HG03575 (cell line): Measurements from ENCODE around the gene TXK.

Source experiments
- ATAC-seq: cut with Tn5 transposase; IDR thresholded peaks from one replicate; pipeline ENCODE4 v1.9.1; 2021; ENCODE audit not compliant: unreplicated experiment, insufficient number of reproducible peaks, low FRiP score; ENCODE audit errors: extremely low read depth

Gene TXK

DNA sequence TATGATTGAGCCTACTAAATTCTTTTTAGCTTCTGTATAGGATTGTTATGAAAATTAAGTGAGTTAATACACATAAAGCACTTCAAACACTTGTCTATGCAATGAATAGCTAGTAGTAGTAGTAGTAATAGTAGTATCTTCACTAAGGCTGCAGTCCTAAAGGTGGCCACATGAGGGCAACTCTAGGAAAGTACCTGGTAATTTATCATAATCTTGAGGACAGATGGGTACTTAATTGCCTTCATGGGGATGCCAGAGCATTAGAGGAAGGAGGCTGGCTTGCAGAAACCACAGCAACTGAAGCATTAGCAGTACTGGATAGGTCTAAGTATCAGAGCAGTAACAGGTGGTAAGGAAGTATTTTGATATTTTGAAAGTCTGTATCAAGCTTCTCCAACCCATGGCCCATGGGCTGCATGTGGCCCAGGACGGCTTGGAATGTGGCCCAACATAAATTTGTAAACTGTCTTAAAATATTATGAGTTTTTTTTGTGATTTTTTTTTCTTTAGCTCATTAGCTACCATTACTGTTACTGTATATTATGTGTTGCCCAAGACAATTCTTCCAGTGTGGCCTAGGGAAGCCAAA, 100.1 kb downstream of the TXK start:
- ATAC-seq = no peak

DNA sequence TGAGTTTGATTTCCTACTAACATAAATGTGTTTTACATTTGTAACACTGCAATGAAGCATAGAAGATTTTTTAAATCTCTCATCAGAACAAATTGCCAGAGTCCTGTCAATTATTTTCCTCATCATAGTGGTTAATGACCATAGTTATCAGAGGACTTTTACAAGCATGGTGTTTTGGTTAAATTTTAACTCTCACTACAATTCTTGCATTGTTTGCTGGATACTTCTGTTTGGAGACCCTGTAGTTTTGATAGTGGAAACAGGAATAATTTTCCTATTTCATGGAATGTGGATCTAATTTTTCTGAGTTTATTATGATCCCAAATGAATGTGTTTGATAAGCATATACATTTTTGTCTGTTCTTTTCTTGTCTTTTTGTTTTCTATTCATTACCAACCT, 100.6 kb downstream of the TXK start:
- no peak for ATAC-seq

DNA sequence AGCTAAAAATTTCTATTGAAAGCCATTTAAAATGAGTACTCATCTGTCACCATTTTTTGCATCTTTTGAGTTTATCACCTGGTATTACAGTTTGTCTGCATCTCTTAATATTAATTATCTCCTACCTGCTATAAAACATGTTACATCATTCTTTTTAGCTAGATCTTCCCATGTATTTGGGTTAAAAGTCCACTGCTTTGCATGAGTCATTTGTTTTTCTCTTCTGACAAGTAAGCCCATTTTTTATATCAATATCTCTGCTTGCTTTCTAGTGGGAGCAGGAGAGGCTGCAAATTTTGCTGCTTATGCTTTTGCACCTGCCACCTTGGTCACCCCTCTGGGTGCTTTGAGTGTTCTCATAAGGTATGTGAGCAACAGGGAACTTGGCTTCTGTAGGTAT, 101.3 kb downstream of the TXK start:
- no peak for ATAC-seq

DNA sequence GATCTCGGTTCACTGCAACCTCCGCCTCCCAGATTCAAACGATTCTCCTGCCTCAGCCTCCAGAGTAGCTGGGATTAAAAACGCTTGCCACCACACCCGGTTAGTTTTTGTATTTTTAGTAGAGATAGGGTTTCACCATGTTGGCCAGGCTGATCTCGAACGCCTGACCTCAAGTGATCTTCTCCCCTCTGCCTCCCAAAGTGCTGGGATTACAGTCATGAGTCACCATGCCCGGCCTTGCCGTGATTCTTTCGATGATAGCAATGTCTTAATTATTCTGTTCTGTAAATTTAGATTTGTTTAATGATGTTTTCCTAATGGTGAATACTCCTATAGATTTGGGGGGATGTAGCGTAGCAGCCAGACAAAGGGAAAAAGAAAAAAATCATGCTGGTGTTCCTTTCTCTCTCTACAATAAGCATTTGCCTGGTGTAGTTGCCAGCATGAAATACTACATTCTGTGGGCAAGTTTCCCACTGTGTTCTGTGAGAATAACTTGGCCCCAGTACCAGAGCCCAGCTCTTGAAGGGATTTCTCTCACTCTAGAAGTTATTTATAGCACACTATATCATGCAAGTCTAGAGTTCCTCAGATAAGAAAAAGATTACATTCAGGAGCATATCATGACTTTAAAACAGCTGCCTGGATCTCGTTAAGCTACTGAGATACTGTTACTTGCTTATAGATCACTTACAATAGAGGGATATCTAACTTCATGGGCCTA, 102.1 kb downstream of the TXK start:
- ATAC-seq = no peak

DNA sequence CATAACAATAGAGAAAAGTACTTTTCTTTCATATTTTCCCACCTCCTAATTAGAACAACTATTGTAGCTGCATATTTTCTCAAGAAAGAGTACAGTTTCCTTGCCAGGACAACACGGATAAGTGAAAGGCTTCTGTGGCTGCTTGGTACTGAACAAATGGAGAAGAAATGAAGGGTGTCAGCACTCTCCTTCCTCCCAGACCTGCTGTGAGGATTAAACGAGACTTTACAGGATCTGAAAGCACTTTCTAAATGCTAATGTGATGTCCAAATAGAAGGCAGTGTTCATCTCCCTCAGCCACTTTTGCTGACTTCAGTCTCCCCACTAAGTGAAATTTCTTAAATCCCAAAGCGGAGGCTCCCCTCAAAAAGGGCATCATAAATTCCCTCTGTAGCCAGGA, 103.6 kb downstream of the TXK start:
- ATAC-seq = no peak

DNA sequence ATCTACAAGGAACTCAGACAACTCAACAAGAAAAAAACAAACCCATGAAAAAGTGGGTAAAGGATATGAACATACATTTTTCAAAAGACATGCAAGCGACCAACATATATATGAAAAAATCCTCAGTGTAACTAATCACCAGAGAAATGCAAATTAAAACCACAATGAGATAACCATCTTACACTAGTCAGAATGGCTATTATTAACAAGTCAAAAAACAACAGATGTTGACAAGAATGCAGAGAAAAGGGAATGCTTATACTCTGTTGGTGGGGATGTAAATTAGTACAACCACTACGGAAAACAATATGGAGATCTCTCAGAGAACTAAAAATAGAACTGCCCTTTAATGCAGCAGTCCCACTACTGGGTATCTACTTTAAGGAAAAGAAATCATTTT, 105.4 kb downstream of the TXK start:
- ATAC-seq = peak; percentile 49

DNA sequence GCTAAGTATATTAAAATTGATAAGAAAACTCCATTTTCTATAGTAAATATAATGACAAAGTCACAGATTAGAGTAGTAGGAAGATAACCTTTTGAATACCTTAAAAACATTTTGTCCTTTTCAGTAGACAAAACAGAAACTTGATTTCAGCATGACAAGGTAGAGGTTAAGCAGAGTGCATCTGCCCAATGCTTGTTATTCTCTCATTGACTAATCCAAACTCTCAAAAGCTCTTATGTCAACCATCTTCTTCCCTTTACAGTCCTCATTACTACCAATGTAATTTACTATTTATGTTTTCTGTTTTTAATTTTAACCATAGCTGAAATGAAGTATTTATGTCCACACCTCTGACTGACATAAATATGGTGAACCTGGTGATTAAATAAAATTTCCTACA, 106.4 kb downstream of the TXK start:
- ATAC-seq = peak; percentile 51

DNA sequence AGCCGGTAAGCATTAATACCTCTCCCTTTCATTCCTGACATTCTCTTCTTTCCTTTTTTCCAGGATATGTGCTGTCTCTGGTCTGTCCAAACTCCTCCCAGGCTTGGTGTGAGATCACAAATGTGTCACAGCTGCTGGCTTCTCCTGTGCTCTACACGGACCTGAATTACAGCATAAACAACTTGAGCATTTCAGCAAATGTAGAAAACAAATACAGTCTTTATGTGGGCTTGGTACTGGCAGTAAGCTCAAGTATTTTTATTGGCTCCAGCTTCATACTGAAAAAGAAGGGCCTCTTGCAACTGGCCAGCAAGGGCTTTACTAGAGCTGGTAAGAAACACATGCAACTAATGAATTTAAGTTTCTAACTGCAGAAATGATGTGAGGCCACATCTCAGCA, 109.0 kb downstream of the TXK start:
- ATAC-seq = no peak

DNA sequence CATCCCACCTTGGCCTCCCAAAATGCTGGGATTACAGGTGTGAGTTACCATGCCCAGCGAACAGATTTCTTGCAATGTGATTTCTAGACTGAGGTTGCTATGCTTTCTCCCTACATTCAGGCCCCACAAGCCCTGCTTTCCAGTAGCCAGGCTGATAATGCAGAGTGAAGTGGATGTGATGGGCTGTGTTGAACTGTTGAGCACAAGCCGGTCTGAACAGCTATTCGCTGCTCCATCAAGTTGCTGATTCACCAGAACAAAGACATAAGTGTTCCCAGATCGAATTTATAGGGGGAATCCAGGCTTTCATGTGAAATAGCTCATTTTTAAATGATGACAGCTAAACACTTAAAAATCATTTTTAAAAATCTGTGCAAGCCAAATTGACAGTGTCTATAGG, 109.5 kb downstream of the TXK start:
- ATAC-seq = no peak

DNA sequence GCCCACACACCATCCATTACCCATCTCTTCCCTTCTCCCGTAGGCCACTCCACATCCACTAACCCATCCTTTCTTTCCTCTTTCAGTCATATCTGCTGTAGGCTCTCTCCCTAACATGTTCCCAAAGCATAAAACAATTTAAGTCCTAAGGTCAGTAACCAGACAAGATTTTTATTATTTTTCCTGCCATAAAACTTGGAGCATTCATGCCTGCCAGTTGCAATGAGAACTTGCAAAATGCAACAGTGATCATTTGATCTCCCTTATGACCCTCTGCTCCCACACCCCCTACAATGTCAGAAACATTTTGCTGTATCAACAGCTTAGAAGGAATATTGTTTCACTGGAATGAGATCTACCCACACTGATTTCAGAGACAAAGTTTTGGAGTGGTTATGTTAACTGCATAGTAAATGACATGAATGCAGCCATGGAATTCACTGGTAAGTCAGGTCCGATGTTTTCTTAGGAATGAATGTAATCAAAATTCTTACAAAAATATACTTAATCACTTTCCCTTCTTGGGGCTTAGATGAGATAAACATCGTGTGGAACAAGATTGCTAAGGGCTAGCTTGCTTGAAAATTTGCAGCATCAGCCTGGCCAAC, 111.8 kb downstream of the TXK start:
- no peak for ATAC-seq

DNA sequence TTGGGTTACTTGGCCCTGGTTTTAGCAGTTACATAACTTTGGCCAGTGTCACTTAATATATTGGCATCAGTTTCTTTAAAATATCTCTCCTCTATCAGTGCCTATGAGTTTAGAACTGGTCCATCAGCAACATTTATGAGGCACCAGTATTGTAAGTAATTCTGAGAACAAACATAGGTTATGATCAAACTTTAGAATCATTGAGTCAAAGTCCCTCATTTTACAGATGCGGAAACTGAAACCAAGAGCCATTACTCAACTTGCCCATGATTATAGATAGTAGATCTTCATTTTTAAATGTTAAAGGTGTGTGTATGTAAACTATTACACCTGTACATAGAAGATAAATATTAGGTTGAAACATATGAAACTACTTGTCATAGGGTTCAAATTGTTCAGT, 113.0 kb downstream of the TXK start:
- ATAC-seq = no peak

DNA sequence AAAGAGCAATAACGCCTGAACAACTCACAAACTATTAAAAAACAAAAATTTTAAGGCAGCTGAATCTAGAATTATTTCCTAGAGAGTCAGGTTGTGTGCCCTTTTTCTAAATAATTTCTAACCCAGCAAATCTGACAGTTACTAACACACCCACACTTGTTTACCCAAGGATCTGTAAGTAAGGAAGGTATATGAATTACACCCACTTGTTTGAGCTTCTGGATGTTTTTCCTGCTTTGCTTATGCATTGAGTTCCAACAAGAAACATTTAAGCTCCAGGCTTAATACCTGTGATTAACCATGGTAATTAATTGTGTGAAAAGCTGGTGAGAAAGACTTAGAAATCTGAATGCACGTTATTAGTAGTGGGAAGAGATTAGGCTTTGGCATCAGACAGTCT, 115.9 kb downstream of the TXK start:
- no peak for ATAC-seq

DNA sequence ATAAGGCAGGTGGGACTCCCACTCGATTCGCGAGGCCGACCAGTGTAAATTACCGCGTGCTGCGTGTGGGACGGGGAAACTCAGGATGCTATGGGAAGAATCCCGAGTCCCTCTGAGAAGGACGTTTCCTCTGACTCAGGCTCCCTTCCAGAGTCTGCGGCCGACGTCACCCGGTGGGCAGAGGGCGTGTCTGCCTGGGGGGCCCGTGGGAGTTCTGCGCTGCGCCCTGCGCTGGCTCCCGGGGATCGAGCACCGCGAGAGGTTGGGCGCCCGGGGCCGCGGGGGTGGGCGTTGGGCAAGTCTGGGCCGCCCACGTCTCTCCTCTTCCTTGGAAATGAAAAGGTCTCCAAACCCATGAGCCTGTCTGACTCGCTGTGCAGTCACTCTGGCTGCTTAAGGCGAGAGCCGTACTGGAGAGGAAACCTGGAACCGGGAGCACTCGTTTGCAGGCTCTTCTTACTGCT, 116.9 kb downstream of the TXK start:
- no peak for ATAC-seq
